Adrenal gland (tissue), 12 donors: ENCODE measurements around the gene RIPK3. TPM values are rescaled to one million over a fixed set of nuclear protein-coding genes. Genes with fewer than 3 reads are reported as not detected.

ENCODE experiments used
- DNase-seq, 7 donors: peaks; one replicate each; pipeline ENCODE4 v3.0.0-alpha.2; 2019 to 2020
- H3K27ac ChIP-seq, 5 donors: fragments of 200-600 bp; sonication (generic) in 4 of 5; 1 replicate in 3 of 5; 2 replicates in 2 of 5; pipeline versions ENCODE4 v1.5.1 to v1.8.0; 2016 to 2020; ENCODE audit warnings: mild to moderate bottlenecking in 1 of 5
- H3K27me3 ChIP-seq: fragments of 200-600 bp; 2 replicates; pipeline ENCODE4 v1.8.0; 2021
- H3K36me3 ChIP-seq, 2 donors: fragments of 200-600 bp; replicated peaks in 1 of 2; 1 replicate in 1 of 2; 2 replicates in 1 of 2; pipeline versions ENCODE4 v1.5.1 to v1.8.0; 2018 to 2022
- H3K4me1 ChIP-seq, 2 donors: fragments of 200-600 bp; replicated peaks in 1 of 2; 1 replicate in 1 of 2; 2 replicates in 1 of 2; pipeline versions ENCODE4 v1.5.1 to v1.8.0; 2018 to 2021
- H3K4me3 ChIP-seq, 4 donors: fragments of 200-600 bp; sonication (generic) in 3 of 4; one replicate each; pipeline ENCODE4 v1.5.1; 2016 to 2018
- H3K9me3 ChIP-seq, 3 donors: fragments of 200-600 bp; sonication (generic) in 1 of 3; replicated peaks in 1 of 3; 1 replicate in 2 of 3; 2 replicates in 1 of 3; pipeline versions ENCODE4 v1.5.1 to v1.8.0; 2016 to 2021
- POLR2A ChIP-seq, 2 donors: fragments of 450-650 bp; IDR thresholded peaks; one replicate each; pipeline ENCODE4 v1.6.1; 2017; ENCODE audit warnings: antibody characterized with exemption in 2 of 2, mild to moderate bottlenecking in 2 of 2, moderate library complexity in 1 of 2
- WGBS, 4 donors: extraction: QIAGEN DNeasy Blood & Tissue Kit in 2 of 4; methylation state at CpG; one replicate each; pipeline versions ENCODE4 v1.1.5 to v1.1.7; 2013 to 2017; 5-methylcytosine and 5-hydroxymethylcytosine counted together
- intact Hi-C, 2 donors: fragments of 100-400 bp; cut with DNase I; formaldehyde crosslinking; loops; one replicate each; pipeline versions ENCODE4 v1.14.1 to v1.15.0; 2022 to 2023
- polyA plus RNA-seq, 3 donors: library from polyadenylated mRNA; stranded (reverse); fragments of 200-250 nt in 2 of 3; fragments of 350-450 nt in 1 of 3; fragmentation: Illumina TruSeq in 1 of 3; extraction: RNeasy Lipid Tissue Mini Kit (QIAGEN cat#74804) in 1 of 3; gene quantifications; one replicate each; pipeline ENCODE4 v1.2.3, GENCODE V29; 2013 to 2014
- total RNA-seq, 9 donors: library from RNA; depleted of rRNA in 4 of 9; stranded (reverse); fragments of >200 nt in 4 of 9; fragments of 120-200 nt in 1 of 9; fragmentation: NEBNext Ultra II Directional in 1 of 9; extraction: Animal tissue kit (Norgen Biotek cat#: 25700) in 1 of 9; gene quantifications; one replicate each; pipeline versions ENCODE4 v1.1.0 to v1.2.4, GENCODE V29; 2013 to 2023
- TF ChIP-seq, protein P1 (sequence below), 6 experiments: fragments of 450-650 bp in 4 of 6; fragments of 200-600 bp in 2 of 6; sonication (generic) in 1 of 6; IDR thresholded peaks; 1 replicate in 5 of 6; 2 replicates in 1 of 6; pipeline versions ENCODE4 v1.5.1 to v1.8.0; 2016 to 2021; ENCODE audit warnings: antibody characterized with exemption in 6 of 6, mild to moderate bottlenecking in 2 of 6, moderate library complexity in 1 of 6
- donor health status: healthy with polysubstance abuse.
- donor health status: Bipolar disorder and iron deficiency.
- donor health status: DM: yes; HTN: yes; CAD: no.
- donor health status: DM: no; HTN: no; CAD: no.
- donor health status: DM: no; HTN: no; CAD: no.
- donor health status: DM: yes; HTN: yes; CAD: no.

Gene RIPK3
- total and polyA plus RNA-seq, 12 donors = 0.50 to 10.4 (median 3.8) TPM

GRCh38 chr14:24291446-24292117, 48.2 kb downstream of the RIPK3 start:
- no peaks in the 10 kb centered on the region for H3K9me3 ChIP-seq
- DNase-seq = no peak
- H3K4me3 ChIP-seq = no peak overlapping the region
- intact Hi-C loops = loop anchor here in 1 of 2 donors (10.0 kb wide), 1 partner anchor 237 kb away; the partner anchor contains the start of gene CARMIL3
- no peak for TF ChIP-seq POLR2A (IDR thresholded peaks at IDR 0.05)
- TF ChIP-seq, protein P1, sequence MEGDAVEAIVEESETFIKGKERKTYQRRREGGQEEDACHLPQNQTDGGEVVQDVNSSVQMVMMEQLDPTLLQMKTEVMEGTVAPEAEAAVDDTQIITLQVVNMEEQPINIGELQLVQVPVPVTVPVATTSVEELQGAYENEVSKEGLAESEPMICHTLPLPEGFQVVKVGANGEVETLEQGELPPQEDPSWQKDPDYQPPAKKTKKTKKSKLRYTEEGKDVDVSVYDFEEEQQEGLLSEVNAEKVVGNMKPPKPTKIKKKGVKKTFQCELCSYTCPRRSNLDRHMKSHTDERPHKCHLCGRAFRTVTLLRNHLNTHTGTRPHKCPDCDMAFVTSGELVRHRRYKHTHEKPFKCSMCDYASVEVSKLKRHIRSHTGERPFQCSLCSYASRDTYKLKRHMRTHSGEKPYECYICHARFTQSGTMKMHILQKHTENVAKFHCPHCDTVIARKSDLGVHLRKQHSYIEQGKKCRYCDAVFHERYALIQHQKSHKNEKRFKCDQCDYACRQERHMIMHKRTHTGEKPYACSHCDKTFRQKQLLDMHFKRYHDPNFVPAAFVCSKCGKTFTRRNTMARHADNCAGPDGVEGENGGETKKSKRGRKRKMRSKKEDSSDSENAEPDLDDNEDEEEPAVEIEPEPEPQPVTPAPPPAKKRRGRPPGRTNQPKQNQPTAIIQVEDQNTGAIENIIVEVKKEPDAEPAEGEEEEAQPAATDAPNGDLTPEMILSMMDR (IDR thresholded peaks at IDR 0.05) = no peak
- no peaks in the 10 kb centered on the region for H3K27me3 ChIP-seq
- no peak overlapping the region for H3K27ac ChIP-seq
- peaks cover 0 to under 1% of the 10 kb centered on the region in 2 donors for H3K4me1 ChIP-seq
- 87 to 99% (median 89%) methylated on average over 3 of the region's 3 CpGs for WGBS, 4 donors
- peaks cover 0 to 38% of the 10 kb centered on the region in 2 donors for H3K36me3 ChIP-seq

GRCh38 chr14:24290746-24291145, 49.0 kb downstream of the RIPK3 start:
- no peaks in the 10 kb centered on the region for H3K9me3 ChIP-seq
- H3K36me3 ChIP-seq = peaks cover 0 to 32% of the 10 kb centered on the region in 2 donors
- no peaks in the 10 kb centered on the region for H3K4me1 ChIP-seq
- intact Hi-C loops = loop anchor here in 1 of 2 donors (10.0 kb wide), 1 partner anchor 236 kb away; the partner anchor contains the start of gene CARMIL3
- no peak for DNase-seq
- 74 to 84% (median 79%) methylated on average over 9 of the region's 9 CpGs for WGBS, 4 donors
- no peak overlapping the region for H3K27ac ChIP-seq
- H3K27me3 ChIP-seq = no peaks in the 10 kb centered on the region
- TF ChIP-seq, protein P1 (IDR thresholded peaks at IDR 0.05) = no peak
- no peak for TF ChIP-seq POLR2A (IDR thresholded peaks at IDR 0.05)
- no peak overlapping the region for H3K4me3 ChIP-seq

- no peaks in the 10 kb centered on the region for H3K9me3 ChIP-seq
- no peak overlapping the region for H3K27ac ChIP-seq
- H3K4me1 ChIP-seq = no peaks in the 10 kb centered on the region
- intact Hi-C loops = loop anchor here in 1 of 2 donors (10.0 kb wide), 1 partner anchor 235 kb away; the partner anchor contains the start of gene CARMIL3
- H3K4me3 ChIP-seq = no peak overlapping the region
- no peaks in the 10 kb centered on the region for H3K27me3 ChIP-seq
- no peak for TF ChIP-seq POLR2A (IDR thresholded peaks at IDR 0.05)
- TF ChIP-seq, protein P1 (IDR thresholded peaks at IDR 0.05) = no peak
- DNase-seq = no peak
- H3K36me3 ChIP-seq = peaks cover 0 to 27% of the 10 kb centered on the region in 2 donors
- 71 to 81% (median 81%) methylated on average over 6 of the region's 6 CpGs for WGBS, 4 donors
Observed at GRCh38 chr14:24289649-24290280, 50.0 kb downstream of the RIPK3 start.

DNA sequence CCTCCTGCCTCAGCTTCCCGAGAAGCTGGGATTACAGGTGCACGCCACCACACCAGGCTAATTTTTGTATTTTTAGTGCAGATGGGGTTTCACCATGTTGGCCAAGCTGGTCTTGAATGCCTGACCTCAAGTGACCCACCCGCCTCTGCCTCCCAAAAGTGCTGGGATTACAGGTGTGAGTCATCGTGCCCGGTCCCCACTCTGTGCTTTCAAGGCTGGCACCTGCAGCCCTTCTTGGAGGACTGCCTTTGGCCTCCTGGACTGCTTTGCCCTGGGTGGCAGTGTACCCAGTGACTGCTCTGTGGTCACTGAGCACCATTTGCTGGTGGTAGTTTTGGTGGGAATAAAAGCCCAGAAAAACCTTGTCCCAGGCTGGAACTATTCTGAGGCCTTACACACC, 52.8 kb downstream of the RIPK3 start:
- WGBS, 4 donors = 78 to 100% (median 80%) methylated on average over 2 to 5 of the region's 5 CpGs
- TF ChIP-seq, protein P1 (IDR thresholded peaks at IDR 0.05) = no peak
- no peak for TF ChIP-seq POLR2A (IDR thresholded peaks at IDR 0.05)

More for the DNA sequence above, 52.8 kb downstream of the RIPK3 start:
- intact Hi-C loops = no loop called here
- DNase-seq = no peak
- H3K4me3 ChIP-seq = no peak overlapping the region
- H3K27ac ChIP-seq = no peak overlapping the region
- peaks cover 0 to 19% of the 10 kb centered on the region in 2 donors for H3K36me3 ChIP-seq
- H3K4me1 ChIP-seq = no peaks in the 10 kb centered on the region
- no peaks in the 10 kb centered on the region for H3K9me3 ChIP-seq
- H3K27me3 ChIP-seq = no peaks in the 10 kb centered on the region
